Mesodermal cell (in vitro differentiated cells): Measurements from ENCODE around the gene CDK6.
"Not testable (repeated sequence)": the region's sequence is repeated elsewhere in the genome, so short reads cannot be mapped to it uniquely, and the experiment has no call there.

Source experiments
- H3K27ac ChIP-seq: 2 replicates; pipeline ENCODE4 v1.7.0; 2013; ENCODE audit warnings: mild to moderate bottlenecking, low read depth, low read length, moderate library complexity; ENCODE audit not compliant: severe bottlenecking
- H3K36me3 ChIP-seq: 2 replicates; pipeline ENCODE4 v1.7.1; 2013; ENCODE audit warnings: mild to moderate bottlenecking, low read length, moderate library complexity; ENCODE audit not compliant: control insufficient read depth, insufficient read depth
- H3K4me1 ChIP-seq: one replicate; pipeline ENCODE4 v1.7.1; 2013; ENCODE audit warnings: mild to moderate bottlenecking, low read length; ENCODE audit not compliant: insufficient read depth, control insufficient read depth, poor library complexity, severe bottlenecking
- H3K4me3 ChIP-seq: 2 replicates; pipeline ENCODE4 v1.7.0; 2013; ENCODE audit warnings: low read length, control low read depth, mild to moderate bottlenecking; ENCODE audit not compliant: insufficient read depth, poor library complexity, severe bottlenecking; ENCODE audit errors: extremely low read depth
- H3K9me3 ChIP-seq: 2 replicates; pipeline ENCODE4 v1.7.1; 2013; ENCODE audit warnings: mild to moderate bottlenecking, low read length, moderate library complexity; ENCODE audit not compliant: control insufficient read depth
- WGBS, 2 experiments: methylation state at CpG; one replicate each; pipeline ENCODE4 v1.1.5; 2013; ENCODE audit warnings: missing lambda C conversion rate in 2 of 2; ENCODE audit not compliant: insufficient coverage in 2 of 2; 5-methylcytosine and 5-hydroxymethylcytosine counted together

CDK6 gene

GRCh38 chr7:92749832-92750446 is 86.4 kb downstream of the CDK6 start:
- no peaks in the 10 kb centered on the region for H3K9me3 ChIP-seq
- H3K36me3 ChIP-seq, result peaks cover 12% of the 10 kb centered on the region
- peaks cover 41% of the 10 kb centered on the region for H3K4me1 ChIP-seq
- WGBS, 2 experiments, result no CpG with 5 or more reads among the region's 2 CpGs
- H3K27ac ChIP-seq, result no peak overlapping the region
- no peak overlapping the region for H3K4me3 ChIP-seq

GRCh38 chr7:92749327-92749755 is 87.0 kb downstream of the CDK6 start:
- Histone ChIP-seq H3K36me3 (peaks cover 16% of the 10 kb centered on the region), H3K4me1 (peaks cover 36% of the 10 kb centered on the region), H3K9me3 (no peaks in the 10 kb centered on the region), H3K4me3 (no peak overlapping the region), H3K27ac (no peak overlapping the region)

- no peak overlapping the region for H3K27ac ChIP-seq
- H3K4me3 ChIP-seq, result no peak overlapping the region
- H3K9me3 ChIP-seq, result no peaks in the 10 kb centered on the region
- peaks cover 19% of the 10 kb centered on the region for H3K36me3 ChIP-seq
- H3K4me1 ChIP-seq, result peaks cover 31% of the 10 kb centered on the region
These were observed 87.9 kb downstream of the CDK6 start for GRCh38 chr7:92748495-92748894.

- 94 to 95% methylated on average over 2 of the region's 3 CpGs for WGBS, 2 experiments
- Histone ChIP-seq H3K9me3 (no peaks in the 10 kb centered on the region), H3K27ac (no peak overlapping the region), H3K36me3 (peaks cover 19% of the 10 kb centered on the region), H3K4me3 (no peak overlapping the region), H3K4me1 (peaks cover 31% of the 10 kb centered on the region)
These were observed 89.1 kb downstream of the CDK6 start for GRCh38 chr7:92747041-92747835.

GRCh38 chr7:92745241-92745640 is 91.1 kb downstream of the CDK6 start:
- 93 to 97% methylated on average over 3 of the region's 4 CpGs for WGBS, 2 experiments
- Histone ChIP-seq H3K4me3 (no peak overlapping the region), H3K4me1 (peaks cover 32% of the 10 kb centered on the region), H3K27ac (no peak overlapping the region), H3K36me3 (peaks cover 19% of the 10 kb centered on the region), H3K9me3 (no peaks in the 10 kb centered on the region)

- WGBS, 2 experiments, result 83 to 94% methylated on average over 2 to 3 of the region's 4 CpGs
These were observed 92.2 kb downstream of the CDK6 start for GRCh38 chr7:92744180-92744579.

GRCh38 chr7:92742186-92742585 is 94.2 kb downstream of the CDK6 start:
- peaks cover 29% of the 10 kb centered on the region for H3K36me3 ChIP-seq
- no peak overlapping the region for H3K4me3 ChIP-seq
- H3K27ac ChIP-seq, result no peak overlapping the region
- no peaks in the 10 kb centered on the region for H3K9me3 ChIP-seq
- peaks cover 23% of the 10 kb centered on the region for H3K4me1 ChIP-seq

More at GRCh38 chr7:92744180-92744579, 92.2 kb downstream of the CDK6 start:
- H3K9me3 ChIP-seq, H3K27ac ChIP-seq, H3K4me3 ChIP-seq: not testable (repeated sequence)
- peaks cover 19% of the 10 kb centered on the region for H3K36me3 ChIP-seq
- H3K4me1 ChIP-seq, result peaks cover 33% of the 10 kb centered on the region

- Histone ChIP-seq H3K27ac (peak overlapping the region; percentile 65), H3K4me1 (peaks cover 22% of the 10 kb centered on the region), H3K9me3 (no peaks in the 10 kb centered on the region), H3K36me3 (peaks cover 28% of the 10 kb centered on the region), H3K4me3 (no peak overlapping the region)
- WGBS, 2 experiments, result 40 to 77% methylated on average over 2 to 5 of the region's 6 CpGs
These were observed 95.7 kb downstream of the CDK6 start for GRCh38 chr7:92740700-92741126.

GRCh38 chr7:92740134-92740533 is 96.2 kb downstream of the CDK6 start:
- Histone ChIP-seq H3K27ac (peak overlapping the region; percentile 16), H3K9me3 (no peaks in the 10 kb centered on the region), H3K36me3 (peaks cover 28% of the 10 kb centered on the region), H3K4me3 (no peak overlapping the region), H3K4me1 (peaks cover 22% of the 10 kb centered on the region)
- 100% methylated on average over 3 to 4 of the region's 4 CpGs for WGBS, 2 experiments

- Histone ChIP-seq H3K4me3 (no peak overlapping the region), H3K4me1 (peaks cover 22% of the 10 kb centered on the region), H3K9me3 (no peaks in the 10 kb centered on the region), H3K36me3 (peaks cover 33% of the 10 kb centered on the region), H3K27ac (no peak overlapping the region)
These were observed 97.3 kb downstream of the CDK6 start for GRCh38 chr7:92739091-92739490.

- no CpG with 5 or more reads among the region's 1 CpG for WGBS, 2 experiments
- Histone ChIP-seq H3K4me3 (no peak overlapping the region), H3K27ac (no peak overlapping the region), H3K4me1 (peaks cover 19% of the 10 kb centered on the region), H3K9me3 (no peaks in the 10 kb centered on the region), H3K36me3 (peaks cover 33% of the 10 kb centered on the region)
These were observed 98.7 kb downstream of the CDK6 start for GRCh38 chr7:92737706-92738105.
